GM18870 (cell line): Measurements from ENCODE around the gene JAKMIP1.

Experiments used
- ATAC-seq: cut with Tn5 transposase; IDR thresholded peaks from one replicate; pipeline ENCODE4 v1.9.1; 2021; ENCODE audit warnings: moderate library complexity; ENCODE audit not compliant: unreplicated experiment

JAKMIP1 gene

GRCh38 chr4:6105311-6105911 is 94.9 kb downstream of the JAKMIP1 start:
- ATAC-seq, result no peak

DNA sequence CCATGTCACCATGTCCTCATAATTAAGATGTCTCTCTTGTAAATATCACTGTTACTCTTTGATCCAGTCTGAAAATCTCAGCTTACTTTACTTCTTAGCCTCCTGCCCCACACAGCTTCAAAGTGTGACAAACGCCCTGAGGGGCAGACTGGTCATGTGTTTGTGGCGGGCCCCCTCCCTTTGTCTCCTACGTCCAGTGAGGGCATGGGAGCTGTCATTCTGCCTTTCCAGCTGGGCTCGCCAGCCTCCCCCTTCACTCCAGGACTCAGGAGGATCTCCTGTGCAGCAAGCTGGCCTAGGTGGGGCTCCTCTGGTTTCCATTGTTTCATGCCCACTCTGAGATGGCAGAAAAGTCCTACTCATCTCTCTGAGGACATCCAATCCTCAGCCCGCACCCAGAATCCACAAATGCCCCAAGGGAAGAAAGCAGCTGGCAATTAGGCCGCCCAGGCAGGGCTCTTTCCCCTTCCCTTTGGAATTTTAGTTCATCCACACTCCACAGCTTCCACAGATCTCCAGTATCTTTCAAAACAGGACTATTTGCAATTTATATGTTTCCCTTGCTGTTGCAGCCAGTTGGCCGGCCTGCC is 95.7 kb downstream of the JAKMIP1 start:
- ATAC-seq, result no peak

- no peak for ATAC-seq
Observed at GRCh38 chr4:6097581-6097980, 102.8 kb downstream of the JAKMIP1 start.

DNA sequence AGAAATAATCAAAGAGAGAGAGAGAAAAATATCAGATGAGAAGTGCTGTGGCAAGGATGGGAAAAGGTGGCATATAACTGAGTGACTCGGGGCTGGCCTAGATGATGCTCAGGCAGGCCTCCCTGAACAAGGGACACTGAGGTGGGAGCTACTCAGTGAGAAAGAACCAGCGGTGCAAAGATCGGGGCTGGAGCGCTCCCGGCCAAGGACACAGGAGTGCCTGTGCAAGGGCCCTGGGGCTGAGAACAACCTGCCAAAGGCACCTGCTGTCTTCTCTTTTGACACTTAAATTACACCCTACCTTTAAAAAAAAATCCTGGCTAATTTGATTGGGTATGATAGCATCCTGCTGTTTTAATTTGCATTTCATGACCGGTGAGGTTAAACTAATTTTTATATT is 104.5 kb downstream of the JAKMIP1 start:
- no peak for ATAC-seq

GRCh38 chr4:6095023-6095752 is 105.2 kb downstream of the JAKMIP1 start:
- ATAC-seq, result no peak

- ATAC-seq, result no peak
Observed at GRCh38 chr4:6093671-6094070, 106.7 kb downstream of the JAKMIP1 start.

DNA sequence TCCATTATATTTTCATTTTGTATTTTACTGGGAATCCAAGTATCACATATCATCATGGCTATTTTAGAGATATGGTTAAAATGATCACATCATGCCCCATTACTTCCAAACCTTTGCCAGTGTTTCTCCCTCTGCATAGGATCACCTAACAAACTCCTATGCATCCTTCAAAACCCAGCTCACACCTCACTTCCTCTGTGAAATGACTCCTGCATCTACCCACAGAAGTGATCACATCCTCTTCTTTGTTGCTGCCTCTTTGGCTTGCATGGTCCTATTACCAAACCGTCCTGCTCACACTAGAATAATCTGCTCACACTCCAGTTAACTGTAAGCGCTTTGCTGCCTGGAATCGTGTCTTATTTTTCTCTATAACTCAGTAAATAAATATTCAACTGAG is 107.4 kb downstream of the JAKMIP1 start:
- no peak for ATAC-seq

- ATAC-seq, result no peak
Observed at GRCh38 chr4:6092131-6092530, 108.2 kb downstream of the JAKMIP1 start.

DNA sequence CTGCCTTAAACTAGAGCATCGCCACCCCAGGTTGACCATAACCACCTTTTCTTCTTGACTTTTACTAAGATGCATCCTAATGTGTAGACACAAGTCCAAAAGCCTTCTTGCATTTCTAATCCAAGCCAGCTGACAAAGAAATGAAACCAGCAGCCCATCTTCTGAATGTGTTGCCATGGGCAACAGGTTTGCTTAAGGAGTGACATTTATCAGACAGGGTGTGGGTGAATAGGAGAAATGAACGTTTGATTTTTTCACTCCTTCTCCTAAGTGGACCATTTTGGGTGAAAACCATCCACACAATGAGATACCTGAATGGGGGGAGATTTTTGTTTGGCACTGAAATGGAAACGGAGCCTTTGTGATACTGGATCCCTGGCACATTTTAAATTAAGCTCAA is 109.4 kb downstream of the JAKMIP1 start:
- ATAC-seq, result no peak

DNA sequence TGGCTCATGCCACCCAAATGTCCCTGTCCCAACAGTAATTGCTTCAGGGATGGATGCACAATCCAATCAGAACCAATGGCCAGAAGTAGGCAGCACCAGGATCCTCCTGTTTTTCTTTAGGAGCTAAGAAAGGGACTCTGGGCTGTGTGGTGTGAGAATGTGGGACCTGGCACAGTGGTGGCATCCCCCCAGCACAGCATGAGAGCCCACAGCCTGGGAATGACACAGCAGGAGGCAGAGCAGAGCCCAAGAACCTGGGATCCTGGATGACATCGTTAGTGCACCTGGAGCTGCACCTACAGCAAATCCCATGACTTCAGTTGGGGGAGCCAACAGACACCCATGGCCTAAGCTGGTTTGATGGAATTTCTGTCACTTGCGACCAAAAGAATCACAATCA is 111.4 kb downstream of the JAKMIP1 start:
- ATAC-seq, result no peak

DNA sequence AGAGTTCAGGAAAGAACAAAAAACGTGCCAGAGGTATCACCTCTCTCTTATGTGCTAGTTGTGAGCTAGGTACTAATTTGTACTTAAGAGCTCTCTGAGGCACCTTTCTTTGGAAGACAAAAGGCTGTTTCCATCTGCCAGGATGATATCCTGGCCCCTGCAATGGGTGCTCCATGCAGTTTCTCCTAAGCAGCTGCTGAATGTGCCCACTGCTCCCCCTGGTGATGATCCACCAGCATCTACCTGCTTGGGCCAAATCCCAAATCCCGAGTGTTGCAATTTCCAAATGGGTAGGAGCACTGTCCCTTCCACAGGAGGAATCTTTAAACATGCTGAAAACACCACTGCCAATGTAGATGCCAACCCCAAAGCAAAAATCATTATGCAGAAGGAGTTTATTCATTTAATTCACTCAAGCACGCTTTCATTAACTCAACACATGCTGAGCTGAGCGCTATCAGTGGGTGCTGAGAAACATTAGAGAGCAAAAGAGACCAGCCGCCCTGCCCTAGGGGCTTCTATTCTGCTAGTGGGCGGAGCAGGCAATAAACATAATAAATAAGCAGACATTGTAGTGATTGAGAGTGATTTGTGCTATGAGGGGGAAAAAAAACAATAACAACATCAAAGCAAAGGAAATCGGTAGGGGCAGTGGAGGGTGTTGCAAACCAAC is 112.5 kb downstream of the JAKMIP1 start:
- ATAC-seq, result no peak

DNA sequence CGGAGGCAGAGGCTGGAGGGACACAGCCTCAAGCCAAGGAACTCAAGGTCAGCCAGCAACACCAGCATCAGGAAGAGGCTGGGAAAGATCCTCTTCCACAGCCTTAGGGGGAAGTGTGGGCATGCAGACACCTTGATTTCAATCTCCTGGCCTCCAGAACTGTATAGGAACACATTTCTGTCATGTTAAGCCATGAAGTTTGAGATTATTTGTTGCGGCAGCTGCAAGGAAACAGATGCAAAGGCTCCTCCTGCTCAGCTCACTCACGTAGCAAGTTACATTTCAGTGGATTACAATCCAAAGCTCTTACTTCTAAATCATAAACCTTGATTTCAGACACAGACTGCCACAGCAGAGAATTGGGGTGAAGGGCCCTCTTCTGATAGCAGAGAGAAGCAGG is 113.5 kb downstream of the JAKMIP1 start:
- no peak for ATAC-seq

DNA sequence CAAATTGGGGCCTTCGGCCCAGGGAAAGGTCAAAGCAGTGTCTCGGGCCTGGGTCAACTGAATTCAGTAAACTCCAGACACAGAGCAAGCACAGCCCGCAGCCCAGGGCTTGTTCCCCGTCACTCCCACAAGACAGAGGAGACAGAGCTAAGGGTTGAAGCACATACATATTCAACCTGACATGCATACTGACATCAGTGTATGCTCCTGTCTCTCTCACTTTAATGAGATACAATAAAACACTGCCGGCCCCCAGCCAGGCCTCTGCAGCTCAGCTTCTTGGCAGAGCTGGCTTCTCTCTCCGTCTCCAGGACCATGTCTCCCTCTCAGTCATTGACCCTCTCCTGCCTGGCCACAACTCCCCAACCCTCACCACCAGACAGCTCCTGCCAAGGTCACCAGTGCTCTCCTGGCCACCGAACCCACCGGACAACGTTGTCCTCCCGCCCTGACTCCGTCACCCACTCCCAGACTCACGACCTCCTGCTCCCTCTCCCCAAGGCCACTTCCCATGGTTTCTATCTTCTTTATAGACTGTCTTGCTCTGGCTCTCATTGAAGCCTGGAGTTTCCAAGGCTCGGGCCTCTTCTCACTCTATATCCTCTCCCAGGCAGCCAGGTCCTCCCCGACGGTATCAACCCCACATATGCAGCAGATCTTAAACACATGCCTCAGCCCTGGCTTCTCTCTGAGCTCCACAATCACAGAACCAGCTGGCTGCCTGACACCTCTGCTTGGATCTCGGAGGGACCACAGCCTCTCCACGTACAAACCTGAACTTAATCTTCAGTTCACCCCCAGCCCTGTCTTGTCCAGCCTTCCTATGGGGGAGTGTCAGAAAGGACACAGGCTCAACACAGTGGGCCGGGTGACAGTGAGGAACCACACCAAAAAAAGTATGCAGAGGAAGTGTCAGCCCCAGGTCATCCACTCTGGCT is 114.4 kb downstream of the JAKMIP1 start:
- ATAC-seq, result no peak

- ATAC-seq, result no peak
Observed at GRCh38 chr4:6085028-6085690, 115.2 kb downstream of the JAKMIP1 start.

DNA sequence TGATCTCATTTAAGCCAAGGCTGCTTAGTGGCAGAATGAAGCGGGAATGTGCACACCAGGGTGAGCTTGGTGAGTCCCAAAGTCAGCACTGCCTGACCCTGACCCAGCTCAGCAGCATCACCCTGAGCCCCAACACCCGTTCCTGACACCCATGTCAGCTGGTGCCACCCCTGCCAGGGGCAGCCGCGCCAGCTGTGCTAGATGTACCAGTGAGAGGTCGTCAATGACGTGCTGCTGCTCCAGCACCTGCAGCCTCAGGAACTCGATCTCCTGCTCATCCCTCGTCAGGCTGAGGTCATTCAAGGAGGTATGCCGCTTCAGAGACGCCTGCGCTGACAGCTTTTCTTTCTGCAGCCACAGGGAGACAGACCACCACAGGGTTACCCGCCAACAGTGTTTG is 120.4 kb downstream of the JAKMIP1 start:
- ATAC-seq, result no peak

GRCh38 chr4:6078560-6078959 is 121.8 kb downstream of the JAKMIP1 start:
- ATAC-seq, result no peak

- no peak for ATAC-seq
Observed at GRCh38 chr4:6076391-6076790, 124.0 kb downstream of the JAKMIP1 start.

DNA sequence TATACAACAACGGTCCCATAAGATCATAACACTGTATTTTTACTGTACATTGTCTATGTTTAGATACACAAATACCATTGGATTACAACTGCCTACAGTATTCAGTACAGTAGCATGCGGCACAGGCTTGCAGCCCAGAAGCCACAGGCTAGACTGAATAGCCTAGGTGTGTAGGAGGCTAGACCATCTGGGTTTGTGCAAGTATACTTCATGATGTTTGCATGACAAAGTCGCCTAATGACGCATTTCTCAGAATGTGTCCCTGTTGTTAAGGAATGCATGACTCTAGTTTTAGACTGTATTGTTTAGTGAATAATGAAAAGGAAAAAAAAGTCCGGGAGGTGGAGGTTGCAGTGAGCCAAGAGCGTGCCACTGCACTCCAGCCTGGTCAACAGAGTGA is 125.6 kb downstream of the JAKMIP1 start:
- no peak for ATAC-seq

DNA sequence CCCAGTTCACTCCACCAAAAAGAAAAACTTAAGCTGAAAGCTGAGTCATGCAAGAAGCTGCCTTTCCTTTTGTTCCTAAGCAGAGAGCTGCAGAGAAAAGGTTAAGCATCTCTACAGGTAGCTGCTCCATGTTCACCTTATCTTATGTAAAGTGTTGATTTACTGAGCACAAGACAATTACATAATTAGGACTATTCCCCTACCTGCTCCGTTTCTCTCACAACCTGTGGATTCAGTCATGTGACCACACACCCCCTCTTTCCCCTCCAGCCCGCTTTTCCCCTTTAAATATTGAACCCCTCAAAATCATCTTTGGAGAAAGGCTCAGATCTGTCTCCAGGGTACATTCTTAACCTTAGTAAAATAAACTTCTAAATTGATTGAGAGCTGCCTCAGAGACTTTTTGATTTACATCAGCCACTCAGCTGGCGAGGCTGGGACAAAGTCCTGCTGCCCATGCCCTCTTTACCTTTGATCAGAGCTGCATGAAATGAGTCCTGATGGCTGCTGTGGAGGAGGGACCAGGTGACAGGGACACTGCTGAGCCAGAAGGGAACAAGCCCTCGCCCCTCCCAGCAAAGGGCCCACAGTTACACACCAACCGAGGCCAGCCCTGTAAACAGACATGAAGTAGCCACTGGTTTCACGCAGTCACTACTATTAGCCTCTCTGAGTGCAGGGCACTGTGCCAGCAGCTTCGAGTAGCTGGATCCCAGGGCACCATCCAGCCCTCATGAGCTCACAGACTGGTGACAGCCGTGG is 128.2 kb downstream of the JAKMIP1 start:
- ATAC-seq, result no peak
